ENCODE data around the gene RTKN2.
"Not testable (repeated sequence)": the region's sequence is repeated elsewhere in the genome, so short reads cannot be mapped to it uniquely, and the experiment has no call there.

Gene RTKN2

DNA sequence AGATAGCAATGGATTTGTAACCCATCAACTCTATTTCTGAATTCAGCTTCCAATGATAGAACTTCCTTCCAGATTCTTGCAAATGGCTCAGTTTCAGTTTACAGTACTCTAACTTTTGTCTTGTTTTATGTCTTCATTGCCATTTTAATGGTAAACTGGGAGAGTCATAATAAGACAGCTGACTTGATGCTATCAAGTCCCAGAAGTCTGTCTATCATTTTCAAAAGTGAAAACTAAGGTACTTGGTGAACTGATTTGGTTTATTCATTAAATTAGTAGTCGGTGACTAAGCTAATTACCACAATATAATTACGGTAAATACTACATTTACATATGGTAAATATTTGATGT, 25.0 kb downstream of the RTKN2 start:
- no peaks in the 10 kb centered on the region for H3K36me3 Mint-ChIP-seq
- no peak for DNase-seq (ENCODE audit: low spot score in 2 of 2)
- ATAC-seq = peak; percentile 73
- H3K9me3 Mint-ChIP-seq = no peaks in the 10 kb centered on the region
- H3K27ac Mint-ChIP-seq = peak overlapping the region; percentile 82
- H3K4me3 Mint-ChIP-seq = peak overlapping the region; percentile 28
- H3K4me1 Mint-ChIP-seq = peaks cover 8% of the 10 kb centered on the region

GRCh38 chr10:62242965-62243646, 25.5 kb downstream of the RTKN2 start:
- H3K36me3 Mint-ChIP-seq; H3K4me1 Mint-ChIP-seq; H3K9me3 Mint-ChIP-seq; DNase-seq (ENCODE audit: low spot score in 2 of 2): not testable (repeated sequence)
- peak; percentile 81 for ATAC-seq
- H3K4me3 Mint-ChIP-seq = peak overlapping the region; percentile 28
- H3K27ac Mint-ChIP-seq = peak overlapping the region; percentile 82

GRCh38 chr10:62241521-62241920, 27.1 kb downstream of the RTKN2 start:
- H3K9me3 Mint-ChIP-seq; DNase-seq (ENCODE audit: low spot score in 2 of 2); H3K4me3 Mint-ChIP-seq; H3K36me3 Mint-ChIP-seq; H3K4me1 Mint-ChIP-seq; ATAC-seq: not testable (repeated sequence)
- peak overlapping the region; percentile 45 for H3K27ac Mint-ChIP-seq

DNA sequence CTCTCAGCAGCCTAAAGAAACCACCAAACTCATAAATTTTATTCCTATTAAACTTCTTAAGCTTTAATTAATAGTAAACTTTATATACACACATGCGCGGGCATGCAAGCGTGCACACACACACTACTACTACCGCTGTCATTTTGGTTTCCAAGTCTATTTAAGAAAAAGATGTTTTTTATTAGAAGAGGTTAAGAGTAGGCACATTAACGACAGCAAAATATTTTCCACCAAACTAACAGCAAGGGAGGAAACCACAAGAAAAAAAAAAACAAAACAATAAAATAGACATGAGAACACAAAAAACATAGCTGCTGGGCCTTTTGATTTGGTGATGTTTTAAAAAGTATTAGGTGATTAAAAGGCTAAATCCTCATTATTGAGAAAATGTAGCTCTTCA, 28.6 kb downstream of the RTKN2 start:
- Mint-ChIP-seq H3K36me3 (no peaks in the 10 kb centered on the region), H3K4me1 (peaks cover 8% of the 10 kb centered on the region), H3K27ac (peak overlapping the region; percentile 63), H3K4me3 (peak overlapping the region; percentile 14), H3K9me3 (no peaks in the 10 kb centered on the region)
- DNase-seq (ENCODE audit: low spot score in 2 of 2) (no peak), ATAC-seq (no peak)

DNA sequence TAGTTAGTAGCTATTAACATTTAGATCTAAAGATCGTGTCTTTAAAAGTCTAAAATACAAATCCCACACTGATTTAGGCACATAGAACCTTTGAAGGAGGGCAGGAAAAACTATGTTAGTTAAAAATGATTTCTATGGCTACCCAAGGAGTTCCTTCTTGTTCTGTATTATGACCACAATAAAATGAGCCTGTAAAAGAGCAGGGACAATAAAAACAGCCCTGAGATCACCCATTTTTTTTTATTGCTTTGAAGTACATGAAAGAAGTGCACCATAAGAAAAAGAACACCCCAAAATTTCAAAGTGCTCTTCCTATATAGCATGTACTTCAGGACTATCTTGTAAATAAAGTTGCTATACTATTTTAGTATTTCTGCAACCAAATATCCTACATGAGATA, 29.8 kb downstream of the RTKN2 start:
- peaks cover 8% of the 10 kb centered on the region for H3K4me1 Mint-ChIP-seq
- no peak overlapping the region for H3K27ac Mint-ChIP-seq
- H3K9me3 Mint-ChIP-seq = no peaks in the 10 kb centered on the region
- no peak for DNase-seq (ENCODE audit: low spot score in 2 of 2)
- H3K4me3 Mint-ChIP-seq = no peak overlapping the region
- H3K36me3 Mint-ChIP-seq = peaks cover 5% of the 10 kb centered on the region
- no peak for ATAC-seq

DNA sequence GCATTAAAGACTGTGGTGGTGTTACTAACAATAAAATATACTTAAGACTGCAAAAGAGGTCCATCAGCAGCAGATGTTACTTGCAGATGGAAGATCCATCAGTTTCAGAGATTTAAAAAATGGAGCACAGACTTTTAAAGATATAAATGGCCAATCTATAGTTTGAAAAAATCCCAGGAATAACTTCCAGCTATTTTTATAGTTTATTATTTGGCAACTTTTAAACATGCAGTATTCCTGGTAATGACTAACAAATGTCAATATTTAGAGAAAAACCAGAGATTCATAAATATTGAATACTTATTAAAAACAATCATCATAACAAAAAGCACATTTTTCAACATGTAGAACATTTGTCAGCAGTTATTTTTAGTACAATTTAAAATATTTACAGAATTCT, 30.7 kb downstream of the RTKN2 start:
- Mint-ChIP-seq H3K9me3 (no peaks in the 10 kb centered on the region), H3K27ac (no peak overlapping the region), H3K4me1 (no peaks in the 10 kb centered on the region), H3K36me3 (peaks cover 5% of the 10 kb centered on the region), H3K4me3 (no peak overlapping the region)
- ATAC-seq = no peak
- DNase-seq (ENCODE audit: low spot score in 2 of 2) = no peak

- H3K27ac Mint-ChIP-seq = no peak overlapping the region
- DNase-seq (ENCODE audit: low spot score in 2 of 2) (no peak), ATAC-seq (no peak)
- H3K4me1 Mint-ChIP-seq = no peaks in the 10 kb centered on the region
- no peaks in the 10 kb centered on the region for H3K9me3 Mint-ChIP-seq
- H3K4me3 Mint-ChIP-seq = no peak overlapping the region
- H3K36me3 Mint-ChIP-seq = peaks cover 5% of the 10 kb centered on the region
These were observed 31.1 kb downstream of the RTKN2 start for GRCh38 chr10:62237506-62237905.

DNA sequence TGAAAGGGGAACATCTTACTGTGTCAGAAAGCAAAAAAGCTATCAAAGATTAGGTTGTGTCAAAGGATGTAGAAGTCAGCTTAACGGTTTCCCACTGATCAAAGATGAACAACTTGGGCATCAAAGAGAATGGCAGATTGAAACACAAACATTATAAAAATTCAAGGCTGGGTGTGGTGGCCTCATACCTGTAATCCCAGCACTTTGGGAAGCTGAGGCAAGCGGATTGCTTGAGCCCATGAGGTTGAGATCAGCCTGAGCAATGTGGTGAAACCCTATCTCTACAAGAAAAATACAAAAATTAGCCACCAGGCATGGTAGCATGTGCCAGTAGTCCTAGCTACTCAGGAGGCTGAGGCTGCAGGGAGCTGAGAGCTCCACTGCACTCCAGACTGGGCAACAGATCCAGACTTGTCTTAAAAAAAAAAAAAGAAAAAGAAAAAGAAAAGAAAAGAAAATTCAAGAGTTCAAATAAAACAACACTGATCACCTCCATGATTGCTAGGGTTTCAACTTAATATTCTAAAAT, 34.5 kb downstream of the RTKN2 start:
- Mint-ChIP-seq H3K36me3 (peaks cover 5% of the 10 kb centered on the region), H3K27ac (peak overlapping the region; percentile 75), H3K4me3 (peak overlapping the region; percentile 47), H3K9me3 (no peaks in the 10 kb centered on the region), H3K4me1 (no peaks in the 10 kb centered on the region)
- DNase-seq (ENCODE audit: low spot score in 2 of 2) (no peak), ATAC-seq (no peak)

- H3K4me3 Mint-ChIP-seq = peak overlapping the region; percentile 47
These were observed 35.1 kb downstream of the RTKN2 start for GRCh38 chr10:62233356-62234076.

DNA sequence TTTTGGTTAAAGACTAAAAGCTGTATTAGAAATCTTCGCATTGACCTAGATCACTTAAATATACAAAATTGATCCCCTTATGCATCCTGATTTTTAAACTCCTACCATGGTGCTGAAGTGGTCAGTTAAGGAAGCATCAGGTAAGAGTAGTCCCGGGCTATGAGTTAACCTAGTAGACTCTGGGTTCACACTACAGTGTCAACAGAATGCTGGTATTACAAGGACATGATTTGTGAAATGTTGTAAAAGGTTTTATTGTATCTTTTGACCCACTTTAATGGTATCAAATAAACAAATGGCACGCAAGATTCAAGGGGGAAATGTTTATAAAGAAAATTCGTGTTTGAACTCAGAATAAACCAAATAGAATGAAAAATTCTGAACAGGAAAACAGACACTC, 36.8 kb downstream of the RTKN2 start:
- no peak overlapping the region for H3K27ac Mint-ChIP-seq
- H3K4me3 Mint-ChIP-seq = no peak overlapping the region
- no peaks in the 10 kb centered on the region for H3K4me1 Mint-ChIP-seq
- H3K9me3 Mint-ChIP-seq = no peaks in the 10 kb centered on the region
- DNase-seq (ENCODE audit: low spot score in 2 of 2) (no peak), ATAC-seq (no peak)
- peaks cover 5% of the 10 kb centered on the region for H3K36me3 Mint-ChIP-seq

More at GRCh38 chr10:62233356-62234076, 35.1 kb downstream of the RTKN2 start:
- H3K4me1 Mint-ChIP-seq = no peaks in the 10 kb centered on the region
- DNase-seq (ENCODE audit: low spot score in 2 of 2) (no peak), ATAC-seq (no peak)
- no peak overlapping the region for H3K27ac Mint-ChIP-seq
- peaks cover 5% of the 10 kb centered on the region for H3K36me3 Mint-ChIP-seq
- H3K9me3 Mint-ChIP-seq = no peaks in the 10 kb centered on the region

DNA sequence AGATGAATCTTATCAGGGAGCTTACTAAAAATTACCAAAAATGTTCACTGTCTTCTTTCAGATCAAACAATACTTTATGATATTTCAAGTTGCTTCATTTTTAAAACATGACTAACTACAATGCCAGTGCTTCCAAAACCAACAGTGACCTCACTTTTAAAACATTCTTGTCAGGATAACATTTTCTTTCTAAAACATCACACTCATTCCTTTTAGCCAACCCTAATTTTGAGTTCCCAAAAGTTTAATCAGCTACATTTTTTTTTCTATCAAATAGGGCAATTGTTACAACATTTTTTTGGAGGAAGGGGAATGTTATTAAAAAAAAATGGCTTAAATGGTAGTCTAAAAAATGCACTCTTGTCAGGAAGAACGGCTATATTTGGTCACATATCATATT, 37.3 kb downstream of the RTKN2 start:
- Mint-ChIP-seq H3K4me1 (no peaks in the 10 kb centered on the region), H3K27ac (no peak overlapping the region), H3K4me3 (no peak overlapping the region), H3K9me3 (no peaks in the 10 kb centered on the region), H3K36me3 (peaks cover 5% of the 10 kb centered on the region)
- DNase-seq (ENCODE audit: low spot score in 2 of 2) (no peak), ATAC-seq (no peak)

- no peak overlapping the region for H3K27ac Mint-ChIP-seq
- no peaks in the 10 kb centered on the region for H3K4me1 Mint-ChIP-seq
- H3K36me3 Mint-ChIP-seq = peaks cover 5% of the 10 kb centered on the region
- no peaks in the 10 kb centered on the region for H3K9me3 Mint-ChIP-seq
- DNase-seq (ENCODE audit: low spot score in 2 of 2) (no peak), ATAC-seq (no peak)
- H3K4me3 Mint-ChIP-seq = no peak overlapping the region
These were observed 38.1 kb downstream of the RTKN2 start for GRCh38 chr10:62230344-62231121.

- no peak overlapping the region for H3K27ac Mint-ChIP-seq
- H3K4me1 Mint-ChIP-seq = no peaks in the 10 kb centered on the region
- ATAC-seq = peak; percentile 92
- H3K4me3 Mint-ChIP-seq = no peak overlapping the region
- H3K9me3 Mint-ChIP-seq = no peaks in the 10 kb centered on the region
- no peaks in the 10 kb centered on the region for H3K36me3 Mint-ChIP-seq
- DNase-seq (ENCODE audit: low spot score in 2 of 2) = no peak
These were observed 43.3 kb downstream of the RTKN2 start for GRCh38 chr10:62225362-62225761.

- Mint-ChIP-seq H3K4me1 (no peaks in the 10 kb centered on the region), H3K27ac (no peak overlapping the region), H3K9me3 (no peaks in the 10 kb centered on the region), H3K4me3 (no peak overlapping the region), H3K36me3 (no peaks in the 10 kb centered on the region)
- ATAC-seq (no peak), DNase-seq (ENCODE audit: low spot score in 2 of 2) (no peak)
These were observed 44.0 kb downstream of the RTKN2 start for GRCh38 chr10:62224606-62225005.

GRCh38 chr10:62217683-62218082, 51.0 kb downstream of the RTKN2 start:
- Mint-ChIP-seq H3K27ac (no peak overlapping the region), H3K36me3 (no peaks in the 10 kb centered on the region), H3K4me3 (no peak overlapping the region), H3K9me3 (no peaks in the 10 kb centered on the region), H3K4me1 (no peaks in the 10 kb centered on the region)
- DNase-seq (ENCODE audit: low spot score in 2 of 2) (no peak), ATAC-seq (no peak)

Data from stimulated activated effector memory CD8-positive, alpha-beta T cell treated with anti-CD3 and anti-CD28 coated beads, Interleukin-12 subunit alpha, Interleukin-12 subunit beta, amount 100 ng/mL, for 72 hours (primary cell).